ENCODE measurements around the gene TMEM108. TPM values are rescaled to one million over a fixed set of nuclear protein-coding genes. Genes with fewer than 3 reads are reported as not detected.

The TMEM108 gene
- total RNA-seq, 1 donor from 2014 or later = 0.17 TPM

GRCh38 chr3:133121450-133121849, 83.3 kb downstream of the TMEM108 start:
- peak; percentile 19 for DNase-seq

DNA sequence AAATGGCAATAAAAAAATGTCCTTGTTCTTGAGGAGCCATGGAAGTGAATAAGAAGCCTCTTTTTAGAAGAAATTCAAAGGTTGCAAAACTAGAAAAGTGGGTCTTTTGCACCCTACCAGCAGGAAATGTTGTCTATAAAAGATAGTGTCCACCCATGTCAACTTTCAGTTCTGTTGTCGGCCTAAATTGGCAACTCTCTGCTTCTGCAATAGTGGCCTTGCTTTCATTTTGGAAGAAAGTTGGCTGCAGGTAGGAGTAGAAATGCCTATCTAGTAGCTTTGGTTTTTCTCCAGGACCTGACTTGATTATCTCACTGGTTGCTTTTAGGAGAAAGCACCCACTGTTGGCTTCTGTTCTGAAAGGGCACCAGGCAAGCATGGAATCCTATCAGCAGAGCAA, 85.4 kb downstream of the TMEM108 start:
- no peak for DNase-seq

GRCh38 chr3:133124511-133124910, 86.3 kb downstream of the TMEM108 start:
- no peak for DNase-seq

DNA sequence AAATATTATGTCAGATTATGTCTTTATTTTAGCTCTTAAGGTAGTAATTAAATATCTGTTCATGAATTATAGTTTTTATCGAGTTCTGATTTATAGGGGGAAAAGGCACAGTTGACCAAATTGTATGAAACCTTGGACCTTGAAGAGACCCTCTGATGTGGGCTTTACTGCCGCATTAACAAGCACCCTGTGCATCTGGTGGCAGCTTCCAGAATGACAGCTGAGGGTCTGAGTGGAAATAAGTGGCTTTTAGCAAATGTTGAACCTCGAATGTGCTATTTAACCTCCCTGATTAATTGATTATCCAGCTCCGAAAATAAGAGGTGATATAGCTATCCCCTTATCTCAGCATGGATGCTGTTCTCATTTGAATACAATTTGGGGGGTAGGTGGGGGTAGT, 87.0 kb downstream of the TMEM108 start:
- DNase-seq = no peak

GRCh38 chr3:133125802-133126201, 87.6 kb downstream of the TMEM108 start:
- no peak for DNase-seq

DNA sequence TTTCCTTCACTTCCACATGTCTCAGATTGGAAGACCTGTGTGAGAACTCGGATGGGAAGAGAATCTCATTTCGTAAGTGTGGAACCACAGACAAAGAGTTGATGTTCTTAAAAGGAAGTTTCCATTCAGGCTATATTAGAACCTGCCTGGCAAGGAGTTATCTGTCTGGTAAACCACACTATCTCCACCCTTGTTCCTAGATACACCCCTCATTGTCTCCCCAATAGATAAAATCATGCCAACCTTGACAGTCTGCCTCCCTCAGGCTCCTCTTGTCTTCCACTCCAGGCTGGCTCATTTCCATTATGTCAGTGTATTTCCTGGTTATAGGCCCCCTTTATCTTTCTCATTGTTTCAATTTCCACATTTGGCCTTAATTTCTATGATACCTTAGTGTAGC, 89.2 kb downstream of the TMEM108 start:
- no peak for DNase-seq

DNA sequence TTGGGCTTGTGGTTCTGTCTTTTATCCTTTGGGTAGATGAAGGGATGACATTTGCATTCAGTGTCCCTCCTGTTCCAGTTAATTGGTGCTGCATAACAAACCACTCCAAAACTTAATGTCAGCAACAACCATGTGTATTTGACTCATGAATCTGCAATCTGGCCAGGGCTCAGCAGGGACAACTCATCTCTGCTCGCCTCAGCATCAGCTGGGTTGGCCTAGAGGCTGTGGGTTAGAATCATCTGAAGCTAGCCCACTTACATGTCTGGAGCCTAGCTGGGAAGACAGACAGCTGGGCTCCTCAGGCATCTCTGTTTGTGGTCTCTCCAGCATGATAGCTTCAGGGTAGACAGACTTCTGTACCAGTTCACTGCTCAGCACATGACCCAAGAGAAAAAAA, 92.0 kb downstream of the TMEM108 start:
- DNase-seq = no peak

DNA sequence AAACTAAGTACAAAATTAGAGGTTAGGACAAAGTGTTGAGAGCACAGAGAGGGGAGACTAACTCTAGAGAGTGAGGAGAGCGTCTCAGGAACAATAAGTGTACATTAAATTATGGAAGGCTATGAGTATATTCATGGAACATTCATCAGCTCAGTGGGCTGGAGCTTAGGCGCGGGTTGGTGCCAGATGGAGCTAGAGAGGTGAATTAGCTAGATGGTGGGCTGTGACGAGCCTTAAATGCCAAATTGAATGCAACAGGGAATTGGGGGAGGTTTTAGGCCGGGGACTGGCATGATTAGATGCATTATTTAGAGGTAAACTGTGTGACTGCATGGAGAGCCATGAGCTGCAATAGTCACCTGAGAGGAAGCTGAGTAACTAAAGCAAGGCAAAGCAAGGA, 97.1 kb downstream of the TMEM108 start:
- DNase-seq = no peak

DNA sequence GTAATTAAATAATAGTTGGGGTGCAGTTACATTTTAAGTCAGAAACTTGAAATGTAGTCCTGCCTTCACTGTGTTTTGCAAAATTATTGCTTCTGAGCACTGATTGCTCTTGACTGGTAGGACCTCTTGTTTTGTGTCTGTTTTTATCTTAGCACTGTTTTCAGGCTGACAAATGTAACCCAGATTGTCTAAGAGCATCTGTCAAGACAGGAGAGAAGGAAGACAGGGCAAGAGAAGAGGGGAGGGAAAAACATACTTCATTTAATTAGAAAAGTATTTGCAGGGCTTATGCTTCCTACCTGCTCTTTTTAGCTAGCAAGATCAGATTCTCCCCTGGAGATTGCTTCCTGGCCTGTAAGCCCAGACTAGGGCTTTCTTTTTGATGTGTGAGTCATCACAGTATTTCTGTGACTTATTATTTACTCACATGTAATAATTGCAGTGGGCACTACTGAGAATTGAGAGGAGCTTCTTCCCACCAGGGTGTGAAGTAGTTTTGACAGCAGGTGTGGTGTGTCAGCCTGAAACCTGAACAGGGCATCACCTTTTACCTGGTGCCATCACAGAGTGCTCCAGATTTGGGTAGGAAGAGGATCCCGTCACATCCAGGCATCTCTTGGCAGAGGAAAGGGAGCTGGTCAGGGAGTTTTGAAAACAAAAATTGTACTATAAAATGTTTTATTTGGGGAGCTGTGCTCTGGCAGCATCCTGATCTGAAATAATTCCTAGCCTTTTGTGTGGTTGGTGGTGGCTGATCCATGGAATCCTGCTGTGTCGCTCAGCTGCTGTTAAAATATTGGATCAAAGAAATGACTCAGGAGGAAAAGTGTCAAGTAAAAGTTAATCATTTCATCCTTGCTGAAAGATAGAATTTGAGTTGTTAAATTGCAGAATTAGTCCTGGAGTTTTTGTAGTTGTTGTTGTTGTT, 98.2 kb downstream of the TMEM108 start:
- no peak for DNase-seq

GRCh38 chr3:133137042-133137996, 99.1 kb downstream of the TMEM108 start:
- DNase-seq = no peak

GRCh38 chr3:133138017-133138416, 99.8 kb downstream of the TMEM108 start:
- DNase-seq = no peak

DNA sequence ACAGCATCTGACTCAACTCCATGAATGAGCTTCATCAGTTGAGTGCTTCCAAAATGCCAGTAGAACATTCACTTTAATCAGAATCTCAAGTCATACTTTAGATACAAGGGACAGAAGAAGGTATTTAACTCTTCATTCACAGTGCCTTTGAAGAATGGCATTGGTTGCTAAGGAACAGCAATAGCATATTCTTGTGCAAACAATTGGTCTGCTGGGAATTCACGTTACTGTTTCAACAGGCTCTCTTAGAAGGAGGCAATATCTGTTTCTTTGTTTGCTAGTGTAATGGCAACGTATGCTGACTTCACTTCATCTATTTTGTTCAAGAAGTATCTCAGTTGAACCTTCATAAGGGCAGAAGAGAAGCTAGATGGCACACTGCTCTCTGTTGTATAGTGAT, 113.9 kb downstream of the TMEM108 start:
- no peak for DNase-seq

GRCh38 chr3:133152681-133153220, 114.6 kb downstream of the TMEM108 start:
- no peak for DNase-seq

- no peak for DNase-seq
Observed at GRCh38 chr3:133153382-133153781, 115.2 kb downstream of the TMEM108 start.

GRCh38 chr3:133157716-133158115, 119.5 kb downstream of the TMEM108 start:
- no peak for DNase-seq

- no peak for DNase-seq
Observed at GRCh38 chr3:133158686-133159085, 120.5 kb downstream of the TMEM108 start.

GRCh38 chr3:133159498-133160475, 121.6 kb downstream of the TMEM108 start:
- DNase-seq = no peak

- no peak for DNase-seq
Observed at GRCh38 chr3:133161656-133162055, 123.5 kb downstream of the TMEM108 start.

DNA sequence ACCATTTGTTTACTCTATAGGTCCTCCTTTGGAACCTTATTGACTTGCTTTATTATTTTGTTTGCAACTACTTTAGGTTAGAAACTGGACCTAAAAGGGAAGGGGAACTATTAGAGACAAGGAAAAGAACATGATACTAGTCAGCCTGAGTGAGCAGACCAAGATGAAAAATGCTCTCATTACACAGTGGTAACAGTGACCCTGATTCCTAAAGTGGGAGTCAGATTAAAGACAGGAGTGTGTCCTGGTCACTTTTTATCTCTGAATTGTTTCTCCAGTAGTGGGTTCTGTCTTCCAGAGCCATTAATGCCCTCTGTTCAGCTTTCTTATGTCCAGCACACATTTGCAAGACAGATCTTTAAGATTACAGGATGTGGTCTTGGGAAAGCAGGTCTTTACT, 124.1 kb downstream of the TMEM108 start:
- no peak for DNase-seq

DNA sequence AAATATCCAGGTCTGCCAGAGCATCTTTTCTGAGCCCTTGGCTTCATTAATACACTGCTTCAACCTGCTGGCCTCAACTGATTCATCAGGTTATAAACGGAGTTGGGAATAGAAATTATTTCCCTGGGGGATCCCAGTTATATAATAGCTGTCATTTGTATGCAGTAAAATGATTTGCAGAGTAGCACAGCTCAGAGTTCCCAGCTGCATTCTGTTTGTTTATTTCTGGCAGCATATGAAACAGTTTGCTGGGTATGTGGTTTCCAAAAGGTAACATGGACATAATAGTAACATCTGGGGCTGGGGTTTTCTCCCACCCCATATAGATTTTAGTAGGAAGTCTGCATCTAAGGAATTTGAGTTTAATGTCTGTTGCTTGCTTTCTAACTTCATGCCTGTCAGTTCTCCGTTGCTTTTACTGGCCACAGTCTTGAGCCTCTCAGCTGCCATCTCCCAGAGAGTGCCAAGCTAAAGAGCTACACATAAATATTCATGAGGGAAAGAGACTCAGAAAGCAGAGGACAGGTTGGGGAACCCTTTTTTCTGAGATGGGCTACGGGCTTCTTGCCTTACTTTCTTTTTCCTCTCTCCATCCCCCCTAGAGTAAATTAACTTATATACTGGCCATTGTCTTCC, 124.6 kb downstream of the TMEM108 start:
- DNase-seq = no peak

GRCh38 chr3:133167340-133168024, 129.3 kb downstream of the TMEM108 start:
- no peak for DNase-seq
